KMS-11 (cell line): ENCODE measurements around the gene VWC2L.

ENCODE experiments used
- H2AFZ ChIP-seq: fragments of 200-600 bp; sonication (generic); 2 replicates; pipeline ENCODE4 v1.6.1; 2016; ENCODE audit warnings: antibody characterized with exemption, mixed run types, low read depth
- H3K27ac ChIP-seq: fragments of 200-600 bp; sonication (generic); 2 replicates; pipeline ENCODE4 v1.6.1; 2016; ENCODE audit warnings: mild to moderate bottlenecking, mixed run types
- H3K27me3 ChIP-seq: fragments of 200-600 bp; sonication (generic); 2 replicates; pipeline ENCODE4 v1.6.1; 2017; ENCODE audit warnings: mild to moderate bottlenecking, low read depth, mixed run types, moderate library complexity; ENCODE audit not compliant: insufficient read depth
- H3K36me3 ChIP-seq: fragments of 200-600 bp; sonication (generic); 2 replicates; pipeline ENCODE4 v1.6.1; 2017; ENCODE audit warnings: mild to moderate bottlenecking, mixed run types; ENCODE audit not compliant: insufficient read depth
- H3K4me1 ChIP-seq: fragments of 200-600 bp; sonication (generic); 2 replicates; pipeline ENCODE4 v1.6.1; 2016; ENCODE audit warnings: mild to moderate bottlenecking, low read depth, mixed run types; ENCODE audit not compliant: poor library complexity, severe bottlenecking
- H3K4me2 ChIP-seq: fragments of 200-600 bp; sonication (generic); 2 replicates; pipeline ENCODE4 v1.7.0; 2016; ENCODE audit warnings: mild to moderate bottlenecking, mixed run types
- H3K4me3 ChIP-seq: fragments of 200-600 bp; sonication (generic); IDR thresholded peaks from 2 replicates; pipeline ENCODE4 v1.6.1; 2017; ENCODE audit warnings: low read depth, low read length, mixed read lengths; ENCODE audit not compliant: insufficient read depth
- H3K79me2 ChIP-seq: fragments of 200-600 bp; sonication (generic); 2 replicates; pipeline ENCODE4 v1.6.1; 2016; ENCODE audit warnings: low read depth, mixed run types; ENCODE audit not compliant: insufficient read depth
- H3K9ac ChIP-seq: fragments of 200-600 bp; sonication (generic); 2 replicates; pipeline ENCODE4 v1.6.1; 2016; ENCODE audit warnings: mild to moderate bottlenecking, mixed run types
- H4K20me1 ChIP-seq: fragments of 200-600 bp; sonication (generic); 2 replicates; pipeline ENCODE4 v1.6.1; 2016; ENCODE audit warnings: mild to moderate bottlenecking, mixed run types; ENCODE audit not compliant: insufficient read depth
- TF ChIP-seq, protein P1 (sequence below): fragments of 200-600 bp; sonication (generic); conservative IDR thresholded peaks from 2 replicates; pipeline ENCODE4 v1.6.1; 2017; ENCODE audit warnings: low read depth, mild to moderate bottlenecking, antibody characterized with exemption, low read length, moderate library complexity, mixed read lengths

Gene VWC2L

DNA sequence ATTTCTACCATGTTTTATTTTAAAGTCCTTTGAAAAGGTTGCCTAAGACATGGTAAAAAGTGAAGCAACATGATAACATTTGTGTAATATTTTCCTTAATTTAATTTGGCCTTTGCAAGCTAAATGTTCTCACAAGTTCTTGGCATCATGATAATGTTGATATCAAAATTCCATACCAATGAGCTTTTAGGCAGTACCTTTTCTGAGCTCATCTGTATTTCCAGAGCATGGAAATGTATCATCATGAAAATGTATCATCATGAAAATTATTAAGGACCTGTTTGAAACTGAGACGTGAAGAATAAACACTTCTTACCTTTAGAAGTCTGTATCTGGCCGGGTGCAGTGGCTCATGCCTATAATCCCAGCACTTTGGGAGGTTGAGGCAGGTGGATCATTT, 73.8 kb downstream of the VWC2L start:
- no peak overlapping the region for H3K4me3 ChIP-seq
- no peak overlapping the region for H3K27ac ChIP-seq
- H2AFZ ChIP-seq = no peak overlapping the region
- H3K27me3 ChIP-seq = no peaks in the 10 kb centered on the region
- H3K9ac ChIP-seq = no peak overlapping the region
- no peak overlapping the region for H3K4me2 ChIP-seq
- H3K4me1 ChIP-seq = peaks cover 16% of the 10 kb centered on the region
- TF ChIP-seq, protein P1, sequence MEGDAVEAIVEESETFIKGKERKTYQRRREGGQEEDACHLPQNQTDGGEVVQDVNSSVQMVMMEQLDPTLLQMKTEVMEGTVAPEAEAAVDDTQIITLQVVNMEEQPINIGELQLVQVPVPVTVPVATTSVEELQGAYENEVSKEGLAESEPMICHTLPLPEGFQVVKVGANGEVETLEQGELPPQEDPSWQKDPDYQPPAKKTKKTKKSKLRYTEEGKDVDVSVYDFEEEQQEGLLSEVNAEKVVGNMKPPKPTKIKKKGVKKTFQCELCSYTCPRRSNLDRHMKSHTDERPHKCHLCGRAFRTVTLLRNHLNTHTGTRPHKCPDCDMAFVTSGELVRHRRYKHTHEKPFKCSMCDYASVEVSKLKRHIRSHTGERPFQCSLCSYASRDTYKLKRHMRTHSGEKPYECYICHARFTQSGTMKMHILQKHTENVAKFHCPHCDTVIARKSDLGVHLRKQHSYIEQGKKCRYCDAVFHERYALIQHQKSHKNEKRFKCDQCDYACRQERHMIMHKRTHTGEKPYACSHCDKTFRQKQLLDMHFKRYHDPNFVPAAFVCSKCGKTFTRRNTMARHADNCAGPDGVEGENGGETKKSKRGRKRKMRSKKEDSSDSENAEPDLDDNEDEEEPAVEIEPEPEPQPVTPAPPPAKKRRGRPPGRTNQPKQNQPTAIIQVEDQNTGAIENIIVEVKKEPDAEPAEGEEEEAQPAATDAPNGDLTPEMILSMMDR = no peak
- no peaks in the 10 kb centered on the region for H3K36me3 ChIP-seq
- no peaks in the 10 kb centered on the region for H3K79me2 ChIP-seq
- H4K20me1 ChIP-seq = no peaks in the 10 kb centered on the region

GRCh38 chr2:214489181-214489580, 78.3 kb downstream of the VWC2L start:
- Histone ChIP-seq H3K36me3 (no peaks in the 10 kb centered on the region), H3K79me2 (no peaks in the 10 kb centered on the region), H3K4me2 (no peak overlapping the region), H3K27me3 (no peaks in the 10 kb centered on the region), H2AFZ (no peak overlapping the region), H3K4me3 (no peak overlapping the region), H3K4me1 (no peaks in the 10 kb centered on the region), H4K20me1 (no peaks in the 10 kb centered on the region), H3K9ac (no peak overlapping the region), H3K27ac (no peak overlapping the region)
- TF ChIP-seq, protein P1 = no peak

- no peak overlapping the region for H3K4me3 ChIP-seq
- TF ChIP-seq, protein P1 = no peak
- no peaks in the 10 kb centered on the region for H3K27me3 ChIP-seq
- H3K36me3 ChIP-seq = no peaks in the 10 kb centered on the region
- no peaks in the 10 kb centered on the region for H4K20me1 ChIP-seq
- H2AFZ ChIP-seq = no peak overlapping the region
- no peak overlapping the region for H3K9ac ChIP-seq
- H3K79me2 ChIP-seq = no peaks in the 10 kb centered on the region
- H3K4me1 ChIP-seq = no peaks in the 10 kb centered on the region
- no peak overlapping the region for H3K4me2 ChIP-seq
- H3K27ac ChIP-seq = no peak overlapping the region
Measured at GRCh38 chr2:214489702-214490101, 78.8 kb downstream of the VWC2L start.

DNA sequence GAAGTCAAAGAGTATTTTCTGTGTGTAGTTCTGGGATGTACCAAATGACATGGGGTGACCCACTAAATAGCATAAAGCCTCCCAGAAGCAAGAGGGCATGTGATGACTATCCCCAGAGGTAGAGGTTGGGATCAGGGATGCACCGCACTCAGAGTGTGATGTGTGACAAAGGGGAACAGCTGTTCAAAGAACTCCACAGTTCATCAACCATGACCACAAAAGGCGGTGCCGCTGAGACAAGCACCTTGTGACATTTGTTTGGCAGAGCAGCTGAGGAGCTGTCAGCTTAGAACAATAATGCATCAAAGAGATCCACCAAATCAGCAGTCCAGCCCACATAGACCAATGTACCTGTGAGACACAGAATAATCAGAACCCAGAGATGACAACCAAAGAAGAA, 81.3 kb downstream of the VWC2L start:
- Histone ChIP-seq H2AFZ (no peak overlapping the region), H3K4me1 (no peaks in the 10 kb centered on the region), H3K4me2 (no peak overlapping the region), H4K20me1 (no peaks in the 10 kb centered on the region), H3K9ac (no peak overlapping the region), H3K27ac (no peak overlapping the region), H3K27me3 (no peaks in the 10 kb centered on the region), H3K79me2 (no peaks in the 10 kb centered on the region), H3K4me3 (no peak overlapping the region), H3K36me3 (no peaks in the 10 kb centered on the region)
- TF ChIP-seq, protein P1 = no peak
